Erythroblast (primary cell): Measurements from ENCODE around the gene PDGFA.

ENCODE experiments used
- DNase-seq, 2 experiments: peaks; one replicate each; lab custom pipeline; 2025; lab: John Stamatoyannopoulos, UW
- GATA1 ChIP-seq: IDR thresholded peaks from 2 replicates; pipeline ENCODE4 v1.6.1; 2011; ENCODE audit warnings: low read depth, mild to moderate bottlenecking, control low read depth, low read length, moderate library complexity
- POLR2A ChIP-seq: IDR thresholded peaks from 2 replicates; pipeline ENCODE4 v1.6.1; 2011; ENCODE audit warnings: mild to moderate bottlenecking, low read length

PDGFA gene

GRCh38 chr7:519484-520390 lies at the start of gene PDGFA:
TSS of gene PDGFA (minus strand) at chr7:519846. CDS start at chr7:519001, 845 bp downstream.
- TF ChIP-seq POLR2A = no peak
- no peak for TF ChIP-seq GATA1
- DNase-seq = peak; percentile 35 to 51

GRCh38 chr7:568031-568951 lies 48.6 kb upstream of the PDGFA start:
- no peak for DNase-seq
- TF ChIP-seq GATA1 (no peak), POLR2A (no peak)

GRCh38 chr7:567305-567883 lies 47.7 kb upstream of the PDGFA start:
- no peak for DNase-seq
- no peak for TF ChIP-seq GATA1
- no peak for TF ChIP-seq POLR2A

GRCh38 chr7:566100-566499 lies 46.5 kb upstream of the PDGFA start:
- TF ChIP-seq GATA1 (no peak), POLR2A (no peak)
- DNase-seq = no peak

- no peak for TF ChIP-seq POLR2A
- TF ChIP-seq GATA1 = no peak
- no peak for DNase-seq
These were observed 44.7 kb upstream of the PDGFA start for GRCh38 chr7:564176-564865.

GRCh38 chr7:563629-564170 lies 44.1 kb upstream of the PDGFA start:
- TF ChIP-seq GATA1 (no peak), POLR2A (no peak)
- DNase-seq = no peak

GRCh38 chr7:562789-563628 lies 43.4 kb upstream of the PDGFA start:
- TF ChIP-seq GATA1 = no peak
- no peak for DNase-seq

- no peak for DNase-seq
- TF ChIP-seq GATA1 = no peak
- no peak for TF ChIP-seq POLR2A
These were observed 42.7 kb upstream of the PDGFA start for GRCh38 chr7:562374-562675.

GRCh38 chr7:561631-562373 lies 42.2 kb upstream of the PDGFA start:
- TF ChIP-seq POLR2A (no peak), GATA1 (no peak)
- DNase-seq = no peak

- no peak for TF ChIP-seq POLR2A
- no peak for TF ChIP-seq GATA1
- DNase-seq = no peak
These were observed 41.5 kb upstream of the PDGFA start for GRCh38 chr7:560966-561630.

GRCh38 chr7:559396-559705 lies 39.7 kb upstream of the PDGFA start:
- no peak for DNase-seq
- TF ChIP-seq GATA1 (no peak), POLR2A (no peak)

GRCh38 chr7:557558-557881 lies 37.9 kb upstream of the PDGFA start:
- TF ChIP-seq GATA1 (no peak), POLR2A (no peak)
- no peak for DNase-seq
